ENCODE measurements around the gene UBR1.
"Not testable (repeated sequence)": the region's sequence is repeated elsewhere in the genome, so short reads cannot be mapped to it uniquely, and the experiment has no call there.

UBR1 gene

GRCh38 chr15:43105778-43106485 is at the start of gene UBR1:
Gene UBR1 (minus strand): TSS chr15:43106038. CDS start chr15:43106022, 16 bp downstream.
- peak; percentile 86 for DNase-seq

- DNase-seq: no peak
Observed at GRCh38 chr15:43153269-43153668, 47.4 kb upstream of the UBR1 start.

- DNase-seq: no peak
Observed at GRCh38 chr15:43151688-43152087, 45.9 kb upstream of the UBR1 start.

- DNase-seq: no peak
Observed at GRCh38 chr15:43150191-43150929, 44.5 kb upstream of the UBR1 start.

GRCh38 chr15:43146184-43146583 is 40.3 kb upstream of the UBR1 start:
- no peak for DNase-seq

GRCh38 chr15:43144512-43144911 is 38.7 kb upstream of the UBR1 start:
- no peak for DNase-seq

GRCh38 chr15:43143203-43143941 is 37.5 kb upstream of the UBR1 start:
- DNase-seq: no peak

GRCh38 chr15:43135351-43135750 is 29.5 kb upstream of the UBR1 start:
- DNase-seq: no peak

GRCh38 chr15:43134157-43134635 is 28.4 kb upstream of the UBR1 start:
- no peak for DNase-seq

GRCh38 chr15:43133430-43134156 is 27.8 kb upstream of the UBR1 start, which contains the start of gene TMEM62:
Gene TMEM62 (plus strand): TSS chr15:43133586. CDS start chr15:43133803, 217 bp downstream.
- peak; percentile 36 for DNase-seq

- DNase-seq: no peak
Observed at GRCh38 chr15:43132830-43133429, 27.1 kb upstream of the UBR1 start.

- DNase-seq: no peak
Observed at GRCh38 chr15:43128980-43129335, 23.1 kb upstream of the UBR1 start.

- DNase-seq: not testable (repeated sequence)
Observed at GRCh38 chr15:43128174-43128979, 22.5 kb upstream of the UBR1 start.

- no peak for DNase-seq
Observed at GRCh38 chr15:43127752-43128151, 21.9 kb upstream of the UBR1 start.

- no peak for DNase-seq
Observed at GRCh38 chr15:43126356-43126755, 20.5 kb upstream of the UBR1 start.

GRCh38 chr15:43125100-43125661 is 19.3 kb upstream of the UBR1 start:
- DNase-seq: no peak

- no peak for DNase-seq
Observed at GRCh38 chr15:43121863-43122262, 16.0 kb upstream of the UBR1 start.

- DNase-seq: no peak
Observed at GRCh38 chr15:43118829-43119228, 13.0 kb upstream of the UBR1 start.

GRCh38 chr15:43118286-43118685 is 12.4 kb upstream of the UBR1 start:
- DNase-seq: no peak

GRCh38 chr15:43111354-43111753 is 5.5 kb upstream of the UBR1 start:
- no peak for DNase-seq

- DNase-seq: no peak
Observed at GRCh38 chr15:43107751-43108150, 1.9 kb upstream of the UBR1 start.

Data from KG1 (cell line).